GM06990 (cell line): ENCODE measurements around the gene MYOT.

Experiments
- DNase-seq: peaks from one replicate; pipeline ENCODE4 v3.0.0-alpha.2; 2011; ENCODE audit not compliant: insufficient read length; ENCODE audit errors: extremely low read depth
- H3K27me3 ChIP-seq: replicated peaks from 2 replicates; pipeline ENCODE4 v1.6.0; 2011; ENCODE audit warnings: low read length; ENCODE audit not compliant: control insufficient read depth, insufficient read depth
- H3K36me3 ChIP-seq: 2 replicates; pipeline ENCODE4 v1.5.1; 2011; ENCODE audit warnings: low read length; ENCODE audit not compliant: control insufficient read depth, insufficient read depth
- H3K4me3 ChIP-seq: replicated peaks from 2 replicates; pipeline ENCODE4 v1.5.1; 2011; ENCODE audit warnings: low read depth, mild to moderate bottlenecking, control low read depth, low read length
- TF ChIP-seq, protein P1 (sequence below): IDR thresholded peaks from 2 replicates; pipeline ENCODE4 v1.5.1; 2011; ENCODE audit warnings: low read length, control low read depth, mild to moderate bottlenecking, inconsistent platforms; ENCODE audit not compliant: insufficient read depth, poor library complexity, severe bottlenecking

MYOT gene

GRCh38 chr5:137933491-137933911 is 65.8 kb downstream of the MYOT start:
- no peaks in the 10 kb centered on the region for H3K27me3 ChIP-seq
- no peak overlapping the region for H3K4me3 ChIP-seq
- DNase-seq, result no peak
- H3K36me3 ChIP-seq, result no peaks in the 10 kb centered on the region; the same call in 1 of the 2 replicates
- TF ChIP-seq, protein P1, sequence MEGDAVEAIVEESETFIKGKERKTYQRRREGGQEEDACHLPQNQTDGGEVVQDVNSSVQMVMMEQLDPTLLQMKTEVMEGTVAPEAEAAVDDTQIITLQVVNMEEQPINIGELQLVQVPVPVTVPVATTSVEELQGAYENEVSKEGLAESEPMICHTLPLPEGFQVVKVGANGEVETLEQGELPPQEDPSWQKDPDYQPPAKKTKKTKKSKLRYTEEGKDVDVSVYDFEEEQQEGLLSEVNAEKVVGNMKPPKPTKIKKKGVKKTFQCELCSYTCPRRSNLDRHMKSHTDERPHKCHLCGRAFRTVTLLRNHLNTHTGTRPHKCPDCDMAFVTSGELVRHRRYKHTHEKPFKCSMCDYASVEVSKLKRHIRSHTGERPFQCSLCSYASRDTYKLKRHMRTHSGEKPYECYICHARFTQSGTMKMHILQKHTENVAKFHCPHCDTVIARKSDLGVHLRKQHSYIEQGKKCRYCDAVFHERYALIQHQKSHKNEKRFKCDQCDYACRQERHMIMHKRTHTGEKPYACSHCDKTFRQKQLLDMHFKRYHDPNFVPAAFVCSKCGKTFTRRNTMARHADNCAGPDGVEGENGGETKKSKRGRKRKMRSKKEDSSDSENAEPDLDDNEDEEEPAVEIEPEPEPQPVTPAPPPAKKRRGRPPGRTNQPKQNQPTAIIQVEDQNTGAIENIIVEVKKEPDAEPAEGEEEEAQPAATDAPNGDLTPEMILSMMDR, result no peak

- H3K4me3 ChIP-seq, result no peak overlapping the region
- TF ChIP-seq, protein P1, result no peak
- DNase-seq, result peak; percentile 10
- peaks cover 5% of the 10 kb centered on the region for H3K36me3 ChIP-seq
- no peaks in the 10 kb centered on the region for H3K27me3 ChIP-seq
Observed at GRCh38 chr5:137935190-137935589, 67.5 kb downstream of the MYOT start.

- DNase-seq, result no peak
- Histone ChIP-seq H3K36me3 (peaks cover 5% of the 10 kb centered on the region), H3K4me3 (no peak overlapping the region), H3K27me3 (no peaks in the 10 kb centered on the region)
- TF ChIP-seq, protein P1, result no peak
Observed at GRCh38 chr5:137935694-137936093, 68.0 kb downstream of the MYOT start.
